AG09319 (cell line): ENCODE measurements around the gene TRPM2.
"Not testable (repeated sequence)": the region's sequence is repeated elsewhere in the genome, so short reads cannot be mapped to it uniquely, and the experiment has no call there.

Experiments
- DNase-seq: peaks from one replicate; pipeline ENCODE4 v3.0.0-alpha.2; 2010; ENCODE audit warnings: low read depth; ENCODE audit errors: extremely low read depth
- CTCF ChIP-seq: IDR thresholded peaks from 2 replicates; pipeline ENCODE4 v1.5.1; 2011; ENCODE audit warnings: low read depth, mild to moderate bottlenecking, inconsistent platforms, low read length, moderate library complexity

Gene TRPM2

GRCh38 chr21:44395260-44395659 is 41.8 kb downstream of the TRPM2 start:
- TF ChIP-seq CTCF = no peak
- no peak for DNase-seq

- not testable (repeated sequence) for DNase-seq
Observed at GRCh38 chr21:44396803-44397202, 43.4 kb downstream of the TRPM2 start.

GRCh38 chr21:44397431-44398031 is 44.1 kb downstream of the TRPM2 start:
- TF ChIP-seq CTCF = no peak
- DNase-seq = no peak

- no peak for DNase-seq
- TF ChIP-seq CTCF = no peak
Observed at GRCh38 chr21:44398499-44398898, 45.1 kb downstream of the TRPM2 start.

GRCh38 chr21:44399151-44399954 is 45.9 kb downstream of the TRPM2 start:
- TF ChIP-seq CTCF = no peak
- no peak for DNase-seq

- DNase-seq = no peak
- TF ChIP-seq CTCF = no peak
Observed at GRCh38 chr21:44399955-44400790, 46.8 kb downstream of the TRPM2 start.

GRCh38 chr21:44400791-44401385 is 47.5 kb downstream of the TRPM2 start:
- DNase-seq = no peak
- TF ChIP-seq CTCF = no peak
